GM18498 (cell line): Measurements from ENCODE around the gene CBLB.

Source experiments
- ATAC-seq: cut with Tn5 transposase; IDR thresholded peaks from one replicate; pipeline ENCODE4 v1.9.1; 2021; ENCODE audit warnings: mild to moderate bottlenecking, moderate library complexity; ENCODE audit not compliant: unreplicated experiment

The CBLB gene

GRCh38 chr3:105876780-105877327 lies 8.0 kb upstream of the CBLB start:
- peak; percentile 74 for ATAC-seq

GRCh38 chr3:105869861-105870755 lies 1.3 kb upstream of the CBLB start:
- no peak for ATAC-seq

- no peak for ATAC-seq
These were observed 670 bp upstream of the CBLB start for GRCh38 chr3:105869531-105869833.

- ATAC-seq: peak; percentile 1
These were observed 426 bp downstream of the CBLB start for GRCh38 chr3:105868431-105868741.

GRCh38 chr3:105867712-105868430 lies 941 bp downstream of the CBLB start:
- no peak for ATAC-seq

- ATAC-seq: peak; percentile 34
These were observed 1.9 kb downstream of the CBLB start for GRCh38 chr3:105866656-105867653.

GRCh38 chr3:105865867-105866350 lies 2.9 kb downstream of the CBLB start:
- no peak for ATAC-seq

GRCh38 chr3:105865016-105865623 lies 3.7 kb downstream of the CBLB start:
- ATAC-seq: no peak

GRCh38 chr3:105864212-105864611 lies 4.6 kb downstream of the CBLB start:
- no peak for ATAC-seq

- no peak for ATAC-seq
These were observed 5.2 kb downstream of the CBLB start for GRCh38 chr3:105863608-105864007.

- ATAC-seq: peak; percentile 62
These were observed 6.6 kb downstream of the CBLB start for GRCh38 chr3:105862217-105862616.

- ATAC-seq: no peak
These were observed 8.2 kb downstream of the CBLB start for GRCh38 chr3:105860641-105861040.

GRCh38 chr3:105858017-105858416 lies 10.8 kb downstream of the CBLB start:
- no peak for ATAC-seq

- ATAC-seq: no peak
These were observed 11.2 kb downstream of the CBLB start for GRCh38 chr3:105857601-105858000.

- ATAC-seq: no peak
These were observed 12.2 kb downstream of the CBLB start for GRCh38 chr3:105856605-105857004.

- ATAC-seq: peak; percentile 98
These were observed 14.9 kb downstream of the CBLB start for GRCh38 chr3:105853801-105854432.

- no peak for ATAC-seq
These were observed 17.2 kb downstream of the CBLB start for GRCh38 chr3:105851582-105851981.

- no peak for ATAC-seq
These were observed 17.6 kb downstream of the CBLB start for GRCh38 chr3:105851176-105851575.

- no peak for ATAC-seq
These were observed 18.2 kb downstream of the CBLB start for GRCh38 chr3:105850593-105850992.

GRCh38 chr3:105848821-105849220 lies 20.0 kb downstream of the CBLB start:
- ATAC-seq: no peak
